ENCODE measurements around the gene NOX5.

The NOX5 gene

DNA sequence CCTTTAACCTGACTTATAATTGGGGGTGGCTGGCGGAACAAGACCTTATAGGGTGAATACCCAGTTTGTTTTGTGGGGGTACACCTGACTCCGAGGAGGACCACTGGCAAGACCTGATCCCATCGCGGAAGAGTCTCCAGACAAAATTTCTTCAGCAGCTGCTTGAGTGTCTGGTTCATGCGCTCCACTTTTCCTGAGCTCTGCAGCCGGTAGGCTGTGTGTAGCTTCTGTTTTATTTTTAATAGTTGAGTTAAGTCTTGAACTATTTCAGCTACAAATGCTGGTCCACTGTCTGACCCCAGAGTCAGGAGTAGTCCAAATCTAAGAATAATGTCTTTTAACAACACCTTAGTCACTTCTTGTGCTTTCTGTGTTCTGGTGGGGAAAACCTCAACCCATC lies 21.2 kb upstream of the NOX5 start:
- Histone ChIP-seq H3K27me3 (ENCODE audit: insufficient read depth, low read length) (no peaks in the 10 kb centered on the region), H3K36me3 (ENCODE audit: insufficient read depth, low read depth, low read length) (no peaks in the 10 kb centered on the region), H3K9ac (ENCODE audit: low read depth, low read length) (no peak overlapping the region), H3K4me3 (ENCODE audit: low read length) (no peak overlapping the region), H3K4me1 (ENCODE audit: insufficient read depth, low read length) (peaks cover 17% of the 10 kb centered on the region), H3K9me3 (ENCODE audit: insufficient read depth, low read depth, low read length) (no peaks in the 10 kb centered on the region), H3K27ac (ENCODE audit: low read length) (no peak overlapping the region)

DNA sequence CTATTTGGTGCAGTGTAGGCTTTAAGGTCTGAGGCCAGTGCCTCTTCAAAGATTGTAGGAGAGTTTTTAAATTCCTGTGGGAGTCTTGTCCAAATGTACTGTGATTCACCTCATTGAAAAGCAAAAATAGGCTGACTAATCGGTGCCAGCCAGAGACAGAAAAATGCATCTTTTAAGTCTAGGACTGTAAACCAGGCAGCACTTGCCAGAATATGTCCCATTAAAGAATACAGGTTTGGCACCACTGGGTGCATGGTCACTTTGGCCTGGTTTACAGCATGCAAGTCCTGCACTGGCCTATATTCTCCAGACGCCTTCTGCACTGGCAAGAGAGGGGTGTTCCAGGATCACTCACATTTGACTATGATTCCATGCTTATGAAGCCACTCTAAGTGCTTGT lies 20.3 kb upstream of the NOX5 start:
- Histone ChIP-seq H3K27ac (ENCODE audit: low read length) (no peak overlapping the region), H3K36me3 (ENCODE audit: insufficient read depth, low read depth, low read length) (no peaks in the 10 kb centered on the region), H3K4me1 (ENCODE audit: insufficient read depth, low read length) (peaks cover 19% of the 10 kb centered on the region), H3K4me3 (ENCODE audit: low read length) (no peak overlapping the region), H3K9me3 (ENCODE audit: insufficient read depth, low read depth, low read length) (no peaks in the 10 kb centered on the region), H3K9ac (ENCODE audit: low read depth, low read length) (no peak overlapping the region), H3K27me3 (ENCODE audit: insufficient read depth, low read length) (no peaks in the 10 kb centered on the region)

DNA sequence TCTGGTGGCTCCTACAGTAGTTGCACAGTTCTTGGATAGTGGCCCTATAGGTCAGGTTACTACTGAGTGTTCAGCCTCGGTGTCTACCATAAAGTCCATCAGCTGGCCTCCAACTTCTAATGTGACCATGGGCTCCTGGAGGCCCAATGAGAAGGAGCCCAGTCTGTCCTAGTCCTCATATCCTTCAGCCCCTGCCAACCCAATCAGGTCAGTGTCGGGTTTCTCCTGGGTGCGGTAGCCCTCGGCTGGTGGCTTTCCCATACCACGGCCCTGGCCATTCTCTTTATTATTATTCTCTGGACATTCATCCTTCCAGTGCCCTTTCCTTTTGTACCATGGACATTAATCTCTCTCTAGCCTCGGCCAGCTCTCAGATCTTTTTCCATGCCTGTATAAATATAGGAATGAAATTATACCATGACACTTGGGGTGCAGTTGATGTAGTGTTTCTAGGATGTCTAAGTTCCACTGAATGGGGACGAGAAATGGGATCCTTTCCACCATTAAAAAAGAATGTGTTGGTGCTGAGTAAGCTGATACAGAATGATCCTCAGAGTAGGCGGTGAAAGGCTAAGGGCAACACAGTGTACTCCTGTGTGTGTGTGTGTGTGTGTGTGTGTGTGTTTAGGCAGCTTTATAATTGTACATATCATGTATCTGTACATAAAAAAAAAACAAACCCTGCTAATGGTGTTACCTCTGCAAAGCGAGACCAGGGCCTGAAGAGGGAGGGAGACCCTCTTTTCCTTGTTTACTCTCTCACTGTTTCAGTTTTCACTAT lies 19.3 kb upstream of the NOX5 start:
- peaks cover 14% of the 10 kb centered on the region for H3K4me1 ChIP-seq (ENCODE audit: insufficient read depth, low read length)
- H3K36me3 ChIP-seq (ENCODE audit: insufficient read depth, low read depth, low read length) = no peaks in the 10 kb centered on the region
- no peak overlapping the region for H3K4me3 ChIP-seq (ENCODE audit: low read length)

DNA sequence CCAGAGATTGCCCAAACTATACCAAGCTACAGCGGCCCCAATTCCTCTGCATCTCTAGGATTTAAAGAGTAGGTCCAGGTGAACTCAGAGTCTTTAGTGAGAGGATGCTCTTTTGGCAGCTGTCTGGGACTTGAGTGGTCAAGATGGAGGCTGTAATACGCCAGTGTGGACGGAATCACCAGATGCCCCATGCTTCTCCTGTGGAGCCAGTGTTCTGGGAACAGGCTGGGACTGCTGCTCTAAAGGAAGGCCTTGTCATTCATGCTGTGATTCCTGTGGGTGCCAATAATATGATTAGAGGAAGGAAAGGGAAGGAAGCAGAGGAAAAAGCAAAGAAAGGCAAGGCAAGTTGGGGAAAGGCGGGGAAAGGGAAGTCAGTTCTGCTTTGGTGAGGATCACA lies 17.4 kb upstream of the NOX5 start:
- Histone ChIP-seq H3K27ac (ENCODE audit: low read length) (no peak overlapping the region), H3K36me3 (ENCODE audit: insufficient read depth, low read depth, low read length) (no peaks in the 10 kb centered on the region), H3K27me3 (ENCODE audit: insufficient read depth, low read length) (no peaks in the 10 kb centered on the region), H3K4me3 (ENCODE audit: low read length) (no peak overlapping the region), H3K9me3 (ENCODE audit: insufficient read depth, low read depth, low read length) (no peaks in the 10 kb centered on the region), H3K4me1 (ENCODE audit: insufficient read depth, low read length) (peaks cover 19% of the 10 kb centered on the region), H3K9ac (ENCODE audit: low read depth, low read length) (no peak overlapping the region)

More for the DNA sequence above, 19.3 kb upstream of the NOX5 start:
- Histone ChIP-seq H3K27ac (ENCODE audit: low read length) (no peak overlapping the region), H3K27me3 (ENCODE audit: insufficient read depth, low read length) (no peaks in the 10 kb centered on the region), H3K9me3 (ENCODE audit: insufficient read depth, low read depth, low read length) (no peaks in the 10 kb centered on the region), H3K9ac (ENCODE audit: low read depth, low read length) (no peak overlapping the region)

- no peaks in the 10 kb centered on the region for H3K36me3 ChIP-seq (ENCODE audit: insufficient read depth, low read depth, low read length)
- no peaks in the 10 kb centered on the region for H3K9me3 ChIP-seq (ENCODE audit: insufficient read depth, low read depth, low read length)
- no peak overlapping the region; the same call in 1 of the 2 replicates for H3K4me3 ChIP-seq (ENCODE audit: low read length)
- peaks cover 19% of the 10 kb centered on the region for H3K4me1 ChIP-seq (ENCODE audit: insufficient read depth, low read length)
- H3K9ac ChIP-seq (ENCODE audit: low read depth, low read length) = no peak overlapping the region
- H3K27me3 ChIP-seq (ENCODE audit: insufficient read depth, low read length) = no peaks in the 10 kb centered on the region
- no peak overlapping the region for H3K27ac ChIP-seq (ENCODE audit: low read length)
These were observed 16.3 kb upstream of the NOX5 start for GRCh38 chr15:68997930-68998777.

- H3K27ac ChIP-seq (ENCODE audit: low read length) = no peak overlapping the region
- no peaks in the 10 kb centered on the region for H3K36me3 ChIP-seq (ENCODE audit: insufficient read depth, low read depth, low read length)
- no peak overlapping the region for H3K4me3 ChIP-seq (ENCODE audit: low read length)
- no peaks in the 10 kb centered on the region for H3K27me3 ChIP-seq (ENCODE audit: insufficient read depth, low read length)
- peaks cover 19% of the 10 kb centered on the region for H3K4me1 ChIP-seq (ENCODE audit: insufficient read depth, low read length)
- H3K9ac ChIP-seq (ENCODE audit: low read depth, low read length) = no peak overlapping the region
- H3K9me3 ChIP-seq (ENCODE audit: insufficient read depth, low read depth, low read length) = no peaks in the 10 kb centered on the region
These were observed 15.4 kb upstream of the NOX5 start for GRCh38 chr15:68999091-68999490.

GRCh38 chr15:69000091-69000490 lies 14.4 kb upstream of the NOX5 start:
- Histone ChIP-seq H3K9me3 (ENCODE audit: insufficient read depth, low read depth, low read length) (no peaks in the 10 kb centered on the region), H3K9ac (ENCODE audit: low read depth, low read length) (no peak overlapping the region), H3K4me1 (ENCODE audit: insufficient read depth, low read length) (peaks cover 19% of the 10 kb centered on the region), H3K27ac (ENCODE audit: low read length) (no peak overlapping the region), H3K4me3 (ENCODE audit: low read length) (no peak overlapping the region), H3K27me3 (ENCODE audit: insufficient read depth, low read length) (no peaks in the 10 kb centered on the region), H3K36me3 (ENCODE audit: insufficient read depth, low read depth, low read length) (no peaks in the 10 kb centered on the region)

DNA sequence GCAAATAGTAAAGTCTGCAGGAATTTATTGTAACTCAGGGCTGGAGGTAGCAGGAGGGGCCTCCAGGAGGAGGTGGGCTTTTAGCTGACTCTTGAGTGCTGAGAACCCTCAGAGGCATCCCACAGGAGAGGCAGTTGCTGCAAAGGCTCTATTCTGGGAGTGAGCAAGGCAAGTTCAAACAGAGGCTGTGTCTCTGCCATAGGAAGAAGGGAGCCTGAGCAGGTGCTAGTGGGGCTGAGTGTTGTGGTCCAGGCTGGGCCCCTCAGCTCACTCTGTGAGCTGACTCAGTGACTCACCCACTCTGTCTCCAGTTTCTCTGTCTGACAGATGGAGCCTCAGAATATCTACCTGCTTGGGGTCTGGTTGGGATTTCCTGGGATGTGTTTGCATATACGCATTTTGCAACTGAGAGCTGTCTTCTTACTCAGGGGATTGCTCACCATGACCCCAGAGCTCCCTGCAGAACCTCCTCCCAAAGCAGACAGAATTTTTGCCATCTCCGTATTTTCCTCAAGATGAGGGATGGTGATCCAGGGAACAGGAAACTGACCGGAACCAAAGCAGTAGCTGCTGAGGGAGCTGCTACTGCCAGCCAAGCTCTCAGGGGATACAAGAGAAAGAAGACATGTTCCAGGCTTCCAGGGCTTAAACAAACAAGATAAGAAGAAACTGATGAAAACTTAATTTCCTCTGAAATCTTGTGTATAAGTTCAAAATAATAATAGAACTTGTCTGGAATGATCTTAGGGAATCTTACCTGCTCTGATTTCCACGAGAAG lies 13.6 kb upstream of the NOX5 start:
- Histone ChIP-seq H3K9me3 (ENCODE audit: insufficient read depth, low read depth, low read length) (no peaks in the 10 kb centered on the region), H3K36me3 (ENCODE audit: insufficient read depth, low read depth, low read length) (no peaks in the 10 kb centered on the region), H3K4me3 (ENCODE audit: low read length) (no peak overlapping the region), H3K9ac (ENCODE audit: low read depth, low read length) (no peak overlapping the region), H3K4me1 (ENCODE audit: insufficient read depth, low read length) (peaks cover 19% of the 10 kb centered on the region), H3K27ac (ENCODE audit: low read length) (no peak overlapping the region), H3K27me3 (ENCODE audit: insufficient read depth, low read length) (no peaks in the 10 kb centered on the region)

GRCh38 chr15:69002783-69003182 lies 11.7 kb upstream of the NOX5 start:
- H3K4me1 ChIP-seq (ENCODE audit: insufficient read depth, low read length) = peaks cover 19% of the 10 kb centered on the region
- no peak overlapping the region for H3K9ac ChIP-seq (ENCODE audit: low read depth, low read length)
- H3K27me3 ChIP-seq (ENCODE audit: insufficient read depth, low read length) = no peaks in the 10 kb centered on the region
- no peak overlapping the region for H3K27ac ChIP-seq (ENCODE audit: low read length)
- H3K9me3 ChIP-seq (ENCODE audit: insufficient read depth, low read depth, low read length) = peaks cover 6% of the 10 kb centered on the region
- no peaks in the 10 kb centered on the region for H3K36me3 ChIP-seq (ENCODE audit: insufficient read depth, low read depth, low read length)
- H3K4me3 ChIP-seq (ENCODE audit: low read length) = no peak overlapping the region

DNA sequence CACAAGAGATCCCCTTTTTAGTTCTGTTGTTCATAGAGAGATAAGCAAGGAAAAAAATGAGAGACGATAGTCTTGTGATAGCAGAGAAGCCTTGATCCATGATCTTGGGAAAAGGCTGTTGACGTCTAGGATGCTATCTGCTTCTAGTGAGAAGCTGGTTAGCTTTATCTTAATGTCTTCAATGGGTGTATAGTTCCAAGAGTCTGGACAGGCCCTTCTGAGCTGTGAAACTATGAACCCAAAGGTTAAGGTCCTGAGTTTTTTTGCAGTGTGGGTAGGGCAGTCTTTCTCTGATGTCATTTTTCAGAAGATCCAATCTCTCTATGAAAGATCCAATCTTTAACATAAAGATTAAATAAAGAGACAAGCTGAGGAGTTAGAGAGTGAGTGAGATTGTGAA lies 10.5 kb upstream of the NOX5 start:
- Histone ChIP-seq H3K27me3 (ENCODE audit: insufficient read depth, low read length) (no peaks in the 10 kb centered on the region), H3K27ac (ENCODE audit: low read length) (no peak overlapping the region), H3K4me3 (ENCODE audit: low read length) (no peak overlapping the region)

DNA sequence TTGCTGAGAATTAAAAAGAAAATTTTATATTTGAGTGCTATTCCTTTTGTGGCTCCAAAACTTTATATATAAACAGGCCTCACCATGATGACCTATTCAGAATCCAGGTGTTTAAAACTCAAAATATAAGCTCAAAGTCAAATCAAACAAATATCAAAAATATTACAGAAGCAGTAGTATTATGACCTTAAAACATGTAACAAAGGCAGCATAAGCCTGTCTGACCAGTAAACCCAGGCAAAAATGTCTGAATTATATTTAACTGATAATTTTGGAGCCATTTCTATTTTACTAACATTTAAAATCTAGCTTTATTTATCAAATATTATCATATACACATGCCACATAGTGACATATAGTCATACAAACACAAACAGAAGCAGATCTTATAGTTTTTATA lies 6.4 kb upstream of the NOX5 start:
- Histone ChIP-seq H3K27ac (ENCODE audit: low read length) (no peak overlapping the region), H3K4me3 (ENCODE audit: low read length) (no peak overlapping the region), H3K9me3 (ENCODE audit: insufficient read depth, low read depth, low read length) (peaks cover 9% of the 10 kb centered on the region), H3K4me1 (ENCODE audit: insufficient read depth, low read length) (no peaks in the 10 kb centered on the region), H3K9ac (ENCODE audit: low read depth, low read length) (no peak overlapping the region), H3K36me3 (ENCODE audit: insufficient read depth, low read depth, low read length) (no peaks in the 10 kb centered on the region), H3K27me3 (ENCODE audit: insufficient read depth, low read length) (no peaks in the 10 kb centered on the region)

More for the DNA sequence above, 10.5 kb upstream of the NOX5 start:
- Histone ChIP-seq H3K9me3 (ENCODE audit: insufficient read depth, low read depth, low read length) (peaks cover 9% of the 10 kb centered on the region), H3K36me3 (ENCODE audit: insufficient read depth, low read depth, low read length) (no peaks in the 10 kb centered on the region), H3K4me1 (ENCODE audit: insufficient read depth, low read length) (peaks cover 12% of the 10 kb centered on the region; the same call in 1 of the 2 replicates), H3K9ac (ENCODE audit: low read depth, low read length) (no peak overlapping the region)
